IPS-NIHi11 (cell line): Measurements from ENCODE around the gene SLC23A2.
"Not testable (repeated sequence)": the region's sequence is repeated elsewhere in the genome, so short reads cannot be mapped to it uniquely, and the experiment has no call there.

Experiments used
- DNase-seq: peaks from one replicate; pipeline ENCODE4 v3.0.0; 2012; ENCODE audit warnings: mixed read lengths, low spot score

SLC23A2 gene

GRCh38 chr20:5001174-5002076 is at the start of gene SLC23A2:
Gene SLC23A2 (minus strand): TSS chr20:5001510. CDS start chr20:4932562, 68,948 bp downstream.
- DNase-seq: peak; percentile 91

DNA sequence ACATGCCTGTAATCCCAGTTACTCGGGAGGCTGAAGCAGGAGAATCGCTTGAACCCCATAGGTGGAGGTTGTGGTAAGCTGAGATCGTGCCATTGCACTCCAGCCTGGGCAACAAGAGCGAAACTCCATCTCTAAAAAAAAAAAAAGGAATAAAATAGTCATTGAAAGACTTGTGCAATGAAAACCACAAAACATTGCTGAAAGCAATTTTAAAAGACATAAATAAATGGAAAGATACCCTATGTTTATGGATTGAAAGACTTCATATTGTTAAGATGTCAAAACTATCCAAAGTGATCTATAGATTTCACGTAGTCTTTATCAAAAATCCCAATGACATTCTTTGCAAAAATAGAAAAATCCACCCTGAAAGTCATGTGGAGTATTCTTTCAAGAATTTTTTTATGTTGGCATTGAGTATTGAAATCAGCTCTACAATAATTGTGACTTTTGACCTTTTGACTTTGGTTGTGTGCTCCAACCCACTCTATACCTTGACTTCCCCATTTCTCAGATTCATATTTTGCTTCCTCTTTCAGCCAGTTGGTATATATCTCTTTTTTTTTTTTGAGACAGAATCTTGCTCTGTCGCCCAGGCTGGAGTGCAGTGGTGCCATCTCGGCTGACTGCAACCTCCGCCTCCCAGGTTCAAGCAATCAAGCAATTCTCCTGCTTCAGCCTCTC is 45.5 kb upstream of the SLC23A2 start:
- DNase-seq: no peak

GRCh38 chr20:5045906-5046305 is 44.6 kb upstream of the SLC23A2 start:
- DNase-seq: no peak

GRCh38 chr20:5044075-5044620 is 42.8 kb upstream of the SLC23A2 start:
- no peak for DNase-seq

DNA sequence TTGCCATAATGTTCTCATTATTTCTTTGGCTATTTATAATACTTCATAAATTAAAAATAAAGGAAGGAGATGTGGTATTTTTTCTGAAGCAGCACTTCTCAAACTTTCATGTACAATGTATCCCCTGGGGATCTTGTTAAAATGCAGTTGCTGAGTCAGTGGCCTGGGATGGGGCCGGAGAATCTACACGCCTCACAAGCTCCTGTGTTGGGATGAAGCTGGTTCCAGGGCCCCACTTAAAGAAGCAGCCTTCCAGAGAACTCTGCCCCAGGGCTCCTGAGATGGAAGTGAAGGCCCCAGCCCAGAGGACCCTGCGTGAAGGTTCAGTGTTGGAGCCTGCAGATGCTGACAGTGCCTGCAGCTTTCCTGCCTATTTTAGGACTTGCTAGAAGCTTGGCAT is 40.1 kb upstream of the SLC23A2 start:
- no peak for DNase-seq

DNA sequence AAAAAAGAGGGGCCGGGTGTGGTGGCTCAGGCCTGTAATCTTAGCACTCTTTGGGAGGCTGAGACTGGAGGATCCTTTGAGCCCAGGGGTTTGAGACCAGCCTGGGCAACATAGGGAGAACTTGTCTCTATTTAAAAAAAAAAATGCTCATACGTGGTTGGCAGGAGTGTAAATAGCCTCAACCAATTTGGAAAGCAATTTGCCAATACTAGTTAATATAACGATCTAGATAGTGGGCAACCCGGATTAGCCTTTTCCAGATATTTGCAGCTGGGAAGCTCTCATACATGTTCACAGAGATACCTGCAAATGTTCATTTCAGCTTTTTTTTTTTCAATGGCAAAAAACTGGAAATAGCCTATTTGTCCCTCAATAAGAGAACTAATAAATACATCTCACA is 39.0 kb upstream of the SLC23A2 start:
- DNase-seq: no peak

DNA sequence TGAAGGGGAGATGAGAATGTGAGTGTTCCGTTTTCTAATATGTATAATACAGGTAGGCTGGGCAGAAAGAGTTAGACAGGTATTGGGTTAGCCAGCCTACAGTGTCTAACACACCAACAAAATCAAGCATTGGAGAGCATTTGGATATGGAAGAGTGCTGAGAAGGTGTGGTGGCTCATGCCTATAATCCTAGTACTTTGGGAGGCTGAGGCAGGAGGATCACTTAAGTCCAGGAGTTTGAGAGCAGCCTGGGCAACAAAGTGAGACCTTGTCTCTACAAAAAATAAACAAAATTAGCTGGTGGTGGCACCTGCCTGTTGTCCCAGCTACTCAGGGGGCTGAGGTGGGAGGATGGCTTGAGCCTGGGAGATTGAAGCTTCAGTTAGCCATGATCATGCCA is 38.6 kb upstream of the SLC23A2 start:
- DNase-seq: no peak

- no peak for DNase-seq
Observed at GRCh38 chr20:5039255-5039657, 37.9 kb upstream of the SLC23A2 start.

GRCh38 chr20:5036828-5037227 is 35.5 kb upstream of the SLC23A2 start:
- no peak for DNase-seq

GRCh38 chr20:5035518-5035917 is 34.2 kb upstream of the SLC23A2 start:
- DNase-seq: not testable (repeated sequence)

GRCh38 chr20:5033566-5033965 is 32.3 kb upstream of the SLC23A2 start:
- no peak for DNase-seq

GRCh38 chr20:5031701-5032100 is 30.4 kb upstream of the SLC23A2 start:
- not testable (repeated sequence) for DNase-seq

- DNase-seq: no peak
Observed at GRCh38 chr20:5031206-5031557, 29.9 kb upstream of the SLC23A2 start.

- DNase-seq: no peak
Observed at GRCh38 chr20:5030348-5031205, 29.3 kb upstream of the SLC23A2 start.

GRCh38 chr20:5028258-5029059 is 27.1 kb upstream of the SLC23A2 start:
- DNase-seq: not testable (repeated sequence)

DNA sequence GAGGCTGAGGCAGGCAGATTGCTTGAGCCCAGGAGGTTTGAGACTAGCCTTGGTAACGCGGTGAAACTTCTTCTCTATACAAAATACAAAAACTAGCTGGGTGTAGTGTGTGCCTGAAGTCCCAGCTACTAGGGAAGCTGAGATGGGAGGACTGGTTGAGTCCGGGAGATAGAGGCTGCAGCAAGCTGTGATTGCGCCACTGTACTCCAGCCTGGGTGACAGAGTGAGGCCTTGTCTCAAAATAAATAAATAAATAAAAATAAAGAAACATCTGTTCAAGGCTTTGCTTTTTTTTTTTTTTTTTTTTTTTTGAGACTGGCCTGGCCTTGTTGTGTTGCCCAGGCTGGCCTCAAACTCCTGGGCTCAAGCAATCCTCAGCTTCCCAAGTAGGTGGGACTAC is 23.7 kb upstream of the SLC23A2 start:
- no peak for DNase-seq

DNA sequence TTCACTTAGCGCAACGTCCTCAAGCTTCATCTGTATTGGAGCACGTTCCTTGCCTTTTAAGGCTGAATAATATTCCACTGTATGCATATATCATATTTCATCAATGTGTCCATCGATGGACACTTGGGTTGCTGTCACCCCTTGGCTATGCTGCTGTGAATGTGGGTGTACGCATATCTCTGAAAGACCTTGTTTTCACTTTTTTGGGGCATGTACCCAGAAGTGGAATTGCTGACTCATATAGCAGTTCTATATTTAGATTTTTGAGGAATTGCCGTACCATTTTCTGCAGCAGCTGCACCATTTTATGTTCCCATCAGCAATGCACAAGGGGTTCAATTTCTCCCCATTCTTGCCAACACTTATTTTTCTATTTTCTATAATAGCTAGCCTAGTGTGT is 22.8 kb upstream of the SLC23A2 start:
- DNase-seq: no peak

GRCh38 chr20:5023171-5023570 is 21.9 kb upstream of the SLC23A2 start:
- DNase-seq: not testable (repeated sequence)

- no peak for DNase-seq
Observed at GRCh38 chr20:5020760-5021159, 19.4 kb upstream of the SLC23A2 start.

GRCh38 chr20:5013682-5014447 is 12.6 kb upstream of the SLC23A2 start:
- DNase-seq: no peak

- DNase-seq: no peak
Observed at GRCh38 chr20:5008759-5009158, 7.4 kb upstream of the SLC23A2 start.
